ENCODE measurements around the gene PIK3R2. TPM values are rescaled to one million over a fixed set of nuclear protein-coding genes. Genes with fewer than 3 reads are reported as not detected.

The PIK3R2 gene
- total and polyA plus RNA-seq, 2 of the 13 experiments (the other 11 are each of a cell fraction or from before 2014, with no cell fraction given) = 18.6 to 25.3 TPM

DNA sequence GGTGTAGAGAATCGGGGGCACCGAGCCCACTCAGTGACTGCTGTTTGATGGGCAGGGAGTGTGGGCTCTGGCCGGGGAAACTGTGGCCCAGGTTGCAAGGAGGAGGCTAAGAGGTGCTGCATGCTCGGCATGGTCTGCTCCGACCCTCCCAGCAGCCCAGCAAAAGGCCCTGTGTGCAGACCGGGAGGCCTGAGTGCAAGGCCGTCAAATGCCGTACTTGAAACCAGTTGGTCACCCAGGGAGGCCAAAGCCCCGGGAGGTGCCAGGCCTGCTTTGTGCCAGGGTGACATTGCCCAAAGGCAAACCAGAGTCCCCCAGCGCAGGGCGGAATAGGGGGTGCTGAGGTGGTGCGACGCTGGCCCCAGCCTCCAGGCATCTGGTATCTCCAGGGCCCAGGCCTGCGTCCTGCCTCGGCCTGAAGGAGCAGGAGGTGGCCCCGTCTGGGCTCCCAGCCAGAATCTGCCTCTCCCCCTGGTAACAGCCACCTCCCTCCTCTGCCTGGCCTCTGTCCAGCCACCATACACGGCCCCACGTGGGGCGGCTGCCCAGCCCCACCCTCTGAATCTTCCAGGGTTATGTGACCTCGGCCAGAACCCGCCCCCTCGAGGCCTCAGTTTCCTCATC is 4.0 kb downstream of the PIK3R2 start (continued):
- no peak for TF ChIP-seq LCORL (IDR thresholded peaks at IDR 0.05)
- TF ChIP-seq LCORL (CRISPR knock-in tag; IDR thresholded peaks at IDR 0.05) = no peak
- no peak for TF ChIP-seq MXI1 (IDR thresholded peaks at IDR 0.05; ENCODE audit: borderline replicate concordance, low read depth, low read length)
- no peak for TF ChIP-seq SALL1 (CRISPR knock-in tag; IDR thresholded peaks at IDR 0.05)
- TF ChIP-seq, protein P1, sequence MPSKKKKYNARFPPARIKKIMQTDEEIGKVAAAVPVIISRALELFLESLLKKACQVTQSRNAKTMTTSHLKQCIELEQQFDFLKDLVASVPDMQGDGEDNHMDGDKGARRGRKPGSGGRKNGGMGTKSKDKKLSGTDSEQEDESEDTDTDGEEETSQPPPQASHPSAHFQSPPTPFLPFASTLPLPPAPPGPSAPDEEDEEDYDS (CRISPR knock-in tag; IDR thresholded peaks at IDR 0.05) = no peak
- TF ChIP-seq RBM22 (optimal IDR thresholded peaks at IDR 0.05; ENCODE audit: low read length) = no peak
- no peak for TF ChIP-seq ZNF746 (CRISPR knock-in tag; IDR thresholded peaks at IDR 0.05)
- no peak for TF ChIP-seq JUNB (CRISPR knock-in tag; IDR thresholded peaks at IDR 0.05; ENCODE audit: borderline replicate concordance)
- TF ChIP-seq, protein P2, sequence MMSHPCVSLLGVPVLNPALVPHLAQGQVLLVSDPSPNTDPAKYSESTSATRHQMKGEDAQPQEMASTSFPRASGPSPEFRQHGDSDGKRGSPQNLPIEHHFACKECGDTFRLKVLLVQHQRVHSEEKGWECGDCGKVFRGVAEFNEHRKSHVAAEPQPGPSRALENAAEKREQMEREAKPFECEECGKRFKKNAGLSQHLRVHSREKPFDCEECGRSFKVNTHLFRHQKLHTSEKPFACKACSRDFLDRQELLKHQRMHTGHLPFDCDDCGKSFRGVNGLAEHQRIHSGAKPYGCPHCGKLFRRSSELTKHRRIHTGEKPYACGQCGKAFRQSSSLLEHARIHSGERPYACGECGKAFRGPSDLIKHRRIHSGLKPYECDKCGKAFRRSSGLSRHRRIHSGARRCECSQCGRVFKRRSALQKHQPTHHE (CRISPR knock-in tag; IDR thresholded peaks at IDR 0.05; ENCODE audit: borderline replicate concordance) = no peak
- TF ChIP-seq NR2F6 (IDR thresholded peaks at IDR 0.05) = no peak
- TF ChIP-seq NR2F6 (CRISPR knock-in tag; IDR thresholded peaks at IDR 0.05) = no peak
- no peak for TF ChIP-seq NBN (conservative IDR thresholded peaks at IDR 0.05)
- TF ChIP-seq, protein P3, sequence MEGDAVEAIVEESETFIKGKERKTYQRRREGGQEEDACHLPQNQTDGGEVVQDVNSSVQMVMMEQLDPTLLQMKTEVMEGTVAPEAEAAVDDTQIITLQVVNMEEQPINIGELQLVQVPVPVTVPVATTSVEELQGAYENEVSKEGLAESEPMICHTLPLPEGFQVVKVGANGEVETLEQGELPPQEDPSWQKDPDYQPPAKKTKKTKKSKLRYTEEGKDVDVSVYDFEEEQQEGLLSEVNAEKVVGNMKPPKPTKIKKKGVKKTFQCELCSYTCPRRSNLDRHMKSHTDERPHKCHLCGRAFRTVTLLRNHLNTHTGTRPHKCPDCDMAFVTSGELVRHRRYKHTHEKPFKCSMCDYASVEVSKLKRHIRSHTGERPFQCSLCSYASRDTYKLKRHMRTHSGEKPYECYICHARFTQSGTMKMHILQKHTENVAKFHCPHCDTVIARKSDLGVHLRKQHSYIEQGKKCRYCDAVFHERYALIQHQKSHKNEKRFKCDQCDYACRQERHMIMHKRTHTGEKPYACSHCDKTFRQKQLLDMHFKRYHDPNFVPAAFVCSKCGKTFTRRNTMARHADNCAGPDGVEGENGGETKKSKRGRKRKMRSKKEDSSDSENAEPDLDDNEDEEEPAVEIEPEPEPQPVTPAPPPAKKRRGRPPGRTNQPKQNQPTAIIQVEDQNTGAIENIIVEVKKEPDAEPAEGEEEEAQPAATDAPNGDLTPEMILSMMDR (CRISPR knock-in tag; IDR thresholded peaks at IDR 0.05) = no peak
- TF ChIP-seq ZNF274 (CRISPR knock-in tag; IDR thresholded peaks at IDR 0.05) = 0 out of 2 replicates have a peak, but pooled peaks have one; percentile 44
- TF ChIP-seq SMYD3 (CRISPR knock-in tag; IDR thresholded peaks at IDR 0.05) = no peak
- TF ChIP-seq, protein P4, sequence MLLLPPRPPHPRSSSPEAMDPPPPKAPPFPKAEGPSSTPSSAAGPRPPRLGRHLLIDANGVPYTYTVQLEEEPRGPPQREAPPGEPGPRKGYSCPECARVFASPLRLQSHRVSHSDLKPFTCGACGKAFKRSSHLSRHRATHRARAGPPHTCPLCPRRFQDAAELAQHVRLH (CRISPR knock-in tag; IDR thresholded peaks at IDR 0.05; ENCODE audit: borderline replicate concordance, low read depth) = no peak
- TF ChIP-seq TP53 (CRISPR knock-in tag; conservative IDR thresholded peaks at IDR 0.05) = no peak
- TF ChIP-seq, protein P5, sequence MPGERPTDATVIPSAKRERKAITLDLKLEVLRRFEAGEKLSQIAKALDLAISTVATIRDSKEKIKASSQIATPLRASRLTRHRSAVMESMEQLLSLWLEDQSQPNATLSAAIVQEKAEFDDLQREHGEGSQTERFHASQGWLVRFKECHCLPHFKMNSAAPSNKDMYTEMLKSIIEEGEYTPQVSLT (CRISPR knock-in tag; IDR thresholded peaks at IDR 0.05; ENCODE audit: borderline replicate concordance, low read depth) = no peak
- TF ChIP-seq, protein P6, sequence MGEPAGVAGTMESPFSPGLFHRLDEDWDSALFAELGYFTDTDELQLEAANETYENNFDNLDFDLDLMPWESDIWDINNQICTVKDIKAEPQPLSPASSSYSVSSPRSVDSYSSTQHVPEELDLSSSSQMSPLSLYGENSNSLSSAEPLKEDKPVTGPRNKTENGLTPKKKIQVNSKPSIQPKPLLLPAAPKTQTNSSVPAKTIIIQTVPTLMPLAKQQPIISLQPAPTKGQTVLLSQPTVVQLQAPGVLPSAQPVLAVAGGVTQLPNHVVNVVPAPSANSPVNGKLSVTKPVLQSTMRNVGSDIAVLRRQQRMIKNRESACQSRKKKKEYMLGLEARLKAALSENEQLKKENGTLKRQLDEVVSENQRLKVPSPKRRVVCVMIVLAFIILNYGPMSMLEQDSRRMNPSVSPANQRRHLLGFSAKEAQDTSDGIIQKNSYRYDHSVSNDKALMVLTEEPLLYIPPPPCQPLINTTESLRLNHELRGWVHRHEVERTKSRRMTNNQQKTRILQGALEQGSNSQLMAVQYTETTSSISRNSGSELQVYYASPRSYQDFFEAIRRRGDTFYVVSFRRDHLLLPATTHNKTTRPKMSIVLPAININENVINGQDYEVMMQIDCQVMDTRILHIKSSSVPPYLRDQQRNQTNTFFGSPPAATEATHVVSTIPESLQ (CRISPR knock-in tag; conservative IDR thresholded peaks at IDR 0.05) = no peak
- no peak for TF ChIP-seq ZNF430 (CRISPR knock-in tag; IDR thresholded peaks at IDR 0.05)
- TF ChIP-seq, protein P7, sequence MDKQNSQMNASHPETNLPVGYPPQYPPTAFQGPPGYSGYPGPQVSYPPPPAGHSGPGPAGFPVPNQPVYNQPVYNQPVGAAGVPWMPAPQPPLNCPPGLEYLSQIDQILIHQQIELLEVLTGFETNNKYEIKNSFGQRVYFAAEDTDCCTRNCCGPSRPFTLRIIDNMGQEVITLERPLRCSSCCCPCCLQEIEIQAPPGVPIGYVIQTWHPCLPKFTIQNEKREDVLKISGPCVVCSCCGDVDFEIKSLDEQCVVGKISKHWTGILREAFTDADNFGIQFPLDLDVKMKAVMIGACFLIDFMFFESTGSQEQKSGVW (CRISPR knock-in tag; IDR thresholded peaks at IDR 0.05; ENCODE audit: borderline replicate concordance) = no peak
